Liver (tissue), 9 donors: ENCODE results near the gene OR5T3. TPM values are rescaled to one million over a fixed set of nuclear protein-coding genes. Genes with fewer than 3 reads are reported as not detected.
"Not testable (repeated sequence)": the region's sequence is repeated elsewhere in the genome, so short reads cannot be mapped to it uniquely, and the experiment has no call there.

ENCODE experiments used
- DNase-seq: peaks from one replicate; pipeline ENCODE4 v3.0.0-alpha.2; 2017; ENCODE audit warnings: low spot score
- H3K27ac ChIP-seq, 2 donors: one replicate each; pipeline ENCODE4 v1.7.0; 2013; ENCODE audit warnings: inconsistent platforms in 2 of 2, low read length in 2 of 2, control low read depth in 1 of 2, low read depth in 1 of 2, mild to moderate bottlenecking in 1 of 2
- H3K27me3 ChIP-seq, 4 donors: one replicate each; pipeline versions ENCODE4 v1.6.1 to v1.7.0; 2013; ENCODE audit warnings: low read length in 3 of 4, inconsistent platforms in 1 of 4, mild to moderate bottlenecking in 1 of 4, moderate library complexity in 1 of 4; ENCODE audit not compliant: control insufficient read depth in 4 of 4, insufficient read depth in 4 of 4
- H3K36me3 ChIP-seq, 4 donors: one replicate each; pipeline versions ENCODE4 v1.6.1 to v1.7.0; 2013; ENCODE audit warnings: low read length in 3 of 4, mild to moderate bottlenecking in 3 of 4, low read depth in 1 of 4, moderate library complexity in 1 of 4; ENCODE audit not compliant: control insufficient read depth in 4 of 4, insufficient read depth in 3 of 4
- H3K4me1 ChIP-seq, 4 donors: one replicate each; pipeline versions ENCODE4 v1.6.1 to v1.7.0; 2013; ENCODE audit warnings: low read length in 3 of 4, mild to moderate bottlenecking in 3 of 4, moderate library complexity in 1 of 4; ENCODE audit not compliant: control insufficient read depth in 4 of 4, insufficient read depth in 4 of 4
- H3K4me3 ChIP-seq, 3 donors: one replicate each; pipeline versions ENCODE4 v1.6.1 to v1.7.0; 2013; ENCODE audit warnings: low read length in 3 of 3, control low read depth in 1 of 3, low read depth in 1 of 3, mild to moderate bottlenecking in 1 of 3
- H3K9ac ChIP-seq, 2 donors: one replicate each; pipeline ENCODE4 v1.7.0; 2013; ENCODE audit warnings: low read length in 2 of 2, mild to moderate bottlenecking in 2 of 2, moderate library complexity in 2 of 2, control low read depth in 1 of 2, low read depth in 1 of 2
- H3K9me3 ChIP-seq, 4 donors: one replicate each; pipeline versions ENCODE4 v1.6.1 to v1.7.0; 2013; ENCODE audit warnings: low read length in 3 of 4; ENCODE audit not compliant: control insufficient read depth in 4 of 4
- EGR1 ChIP-seq, 2 donors: IDR thresholded peaks; 2 replicates each; pipeline ENCODE4 v1.6.1; 2016 to 2018; ENCODE audit warnings: antibody characterized with exemption in 2 of 2, low read depth in 2 of 2
- FOXA1 ChIP-seq: IDR thresholded peaks from 2 replicates; pipeline ENCODE4 v1.6.1; 2016; ENCODE audit warnings: antibody characterized with exemption
- FOXA2 ChIP-seq: IDR thresholded peaks from 2 replicates; pipeline ENCODE4 v1.6.1; 2016; ENCODE audit warnings: antibody characterized with exemption
- HNF4A ChIP-seq, 2 donors: conservative IDR thresholded peaks; 2 replicates each; pipeline ENCODE4 v1.6.1; 2016; ENCODE audit warnings: antibody characterized with exemption in 2 of 2, mild to moderate bottlenecking in 2 of 2
- HNF4G ChIP-seq: IDR thresholded peaks from 2 replicates; pipeline ENCODE4 v1.6.1; 2016; ENCODE audit warnings: antibody characterized with exemption
- JUND ChIP-seq, 2 donors: IDR thresholded peaks; 2 replicates each; pipeline ENCODE4 v1.6.1; 2016; ENCODE audit warnings: antibody characterized with exemption in 2 of 2
- NR2F2 ChIP-seq: IDR thresholded peaks from 2 replicates; pipeline ENCODE4 v1.6.1; 2016; ENCODE audit warnings: antibody characterized with exemption
- RAD21 ChIP-seq, 2 donors: IDR thresholded peaks; 2 replicates each; pipeline ENCODE4 v1.6.1; 2016; ENCODE audit warnings: antibody characterized with exemption in 2 of 2, mild to moderate bottlenecking in 2 of 2
- RXRA ChIP-seq, 2 donors: IDR thresholded peaks; 2 replicates each; pipeline ENCODE4 v1.6.1; 2017 to 2018; ENCODE audit warnings: antibody characterized with exemption in 2 of 2, mild to moderate bottlenecking in 1 of 2
- SP1 ChIP-seq: IDR thresholded peaks from 2 replicates; pipeline ENCODE4 v1.6.1; 2018; ENCODE audit warnings: antibody characterized with exemption, mild to moderate bottlenecking
- TAF1 ChIP-seq: conservative IDR thresholded peaks from 2 replicates; pipeline ENCODE4 v1.6.1; 2016; ENCODE audit warnings: antibody characterized with exemption, mild to moderate bottlenecking
- YY1 ChIP-seq: IDR thresholded peaks from 2 replicates; pipeline ENCODE4 v1.6.1; 2016; ENCODE audit warnings: antibody characterized with exemption, mild to moderate bottlenecking
- ZBTB33 ChIP-seq: IDR thresholded peaks from 2 replicates; pipeline ENCODE4 v1.6.1; 2016; ENCODE audit warnings: antibody characterized with exemption
- WGBS: extraction: QIAGEN DNeasy Blood & Tissue Kit; methylation state at CpG from one replicate; pipeline ENCODE4 v1.1.7; 2013; 5-methylcytosine and 5-hydroxymethylcytosine counted together
- polyA plus RNA-seq, 2 donors: library from polyadenylated mRNA; stranded (reverse) in 1 of 2; unstranded in 1 of 2; fragments of 200-250 nt in 1 of 2; fragments of >200 nt in 1 of 2; fragmentation: Nextera tagmentation in 1 of 2; extraction: Ambion mirVana in 1 of 2; gene quantifications; one replicate each; pipeline versions ENCODE4 v1.2.1 to v1.2.3, GENCODE V29; 2013 to 2015
- total RNA-seq, 2 donors: library from RNA; depleted of rRNA; stranded (reverse); fragments of >200 nt; gene quantifications; one replicate each; pipeline ENCODE4 v1.2.3, GENCODE V29; 2014
- TF ChIP-seq, protein P1 (sequence below): IDR thresholded peaks from 2 replicates; pipeline ENCODE4 v1.6.1; 2016; ENCODE audit warnings: antibody characterized with exemption
- TF ChIP-seq, protein P2 (sequence below): IDR thresholded peaks from 2 replicates; pipeline ENCODE4 v1.6.1; 2016; ENCODE audit warnings: antibody characterized with exemption
- TF ChIP-seq, protein P3 (sequence below): IDR thresholded peaks from 2 replicates; pipeline ENCODE4 v1.6.1; 2016; ENCODE audit warnings: antibody characterized with exemption, mild to moderate bottlenecking
- donor health status: healthy.
- donor health status: healthy.
- donor health status: healthy.
- donor health status: healthy.
- donor health status: healthy.

Gene OR5T3
- total and polyA plus RNA-seq, 4 donors = not detected

- TF ChIP-seq EGR1 (IDR thresholded peaks at IDR 0.05; ENCODE audit: low read depth in 2 of 2) (no peak), HNF4G (no peak), ZBTB33 (no peak), RAD21 (IDR thresholded peaks at IDR 0.05) (no peak), FOXA2 (no peak), SP1 (no peak)
- TF ChIP-seq, protein P1, sequence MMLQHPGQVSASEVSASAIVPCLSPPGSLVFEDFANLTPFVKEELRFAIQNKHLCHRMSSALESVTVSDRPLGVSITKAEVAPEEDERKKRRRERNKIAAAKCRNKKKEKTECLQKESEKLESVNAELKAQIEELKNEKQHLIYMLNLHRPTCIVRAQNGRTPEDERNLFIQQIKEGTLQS = no peak
- H3K27ac ChIP-seq = no peak overlapping the region
- H3K4me1 ChIP-seq = no peaks in the 10 kb centered on the region
- H3K4me3 ChIP-seq = no peak overlapping the region
- no peak overlapping the region for H3K9ac ChIP-seq
- DNase-seq = no peak
- H3K9me3 ChIP-seq = no peaks in the 10 kb centered on the region
- no peaks in the 10 kb centered on the region for H3K36me3 ChIP-seq
- 41% methylated on average over 1 of the region's 1 CpG for WGBS
- H3K27me3 ChIP-seq = no peaks in the 10 kb centered on the region
Measured at GRCh38 chr11:56207790-56208189, 44.3 kb upstream of the OR5T3 start.

DNA sequence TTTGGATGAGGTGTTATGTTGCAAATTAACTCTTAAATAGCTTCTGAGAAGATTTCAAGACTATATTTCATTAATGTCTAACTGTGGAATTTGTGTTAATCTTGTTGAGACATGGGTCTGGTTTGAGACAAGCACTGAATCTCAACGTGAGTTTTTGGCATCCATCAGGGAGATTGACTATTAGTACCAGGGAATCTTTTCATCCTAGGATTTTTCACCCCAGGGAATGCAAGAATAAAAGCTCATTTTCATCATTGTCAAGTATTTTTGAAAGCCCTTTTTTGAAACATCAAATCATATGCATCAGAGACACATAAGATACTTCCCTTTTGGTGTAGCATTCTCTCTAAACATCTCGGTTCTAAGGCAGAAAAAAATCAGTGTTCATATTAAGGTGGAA lies 37.5 kb upstream of the OR5T3 start:
- Histone ChIP-seq H3K4me1 (no peaks in the 10 kb centered on the region), H3K9ac (no peak overlapping the region), H3K36me3 (no peaks in the 10 kb centered on the region), H3K27me3 (no peaks in the 10 kb centered on the region), H3K4me3 (no peak overlapping the region), H3K27ac (no peak overlapping the region), H3K9me3 (peaks cover 0 to 2% (median 0%) of the 10 kb centered on the region in 4 donors)
- no peak for TF ChIP-seq FOXA1
- TF ChIP-seq HNF4A (conservative IDR thresholded peaks at IDR 0.05) = no peak
- TF ChIP-seq, protein P2, sequence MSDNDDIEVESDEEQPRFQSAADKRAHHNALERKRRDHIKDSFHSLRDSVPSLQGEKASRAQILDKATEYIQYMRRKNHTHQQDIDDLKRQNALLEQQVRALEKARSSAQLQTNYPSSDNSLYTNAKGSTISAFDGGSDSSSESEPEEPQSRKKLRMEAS = no peak
- no peak for TF ChIP-seq FOXA2
- TF ChIP-seq, protein P1 = no peak
- TF ChIP-seq ZBTB33 = no peak
- TF ChIP-seq RXRA (IDR thresholded peaks at IDR 0.05) = no peak
- TF ChIP-seq NR2F2 = no peak
- TF ChIP-seq TAF1 = no peak
- TF ChIP-seq, protein P3, sequence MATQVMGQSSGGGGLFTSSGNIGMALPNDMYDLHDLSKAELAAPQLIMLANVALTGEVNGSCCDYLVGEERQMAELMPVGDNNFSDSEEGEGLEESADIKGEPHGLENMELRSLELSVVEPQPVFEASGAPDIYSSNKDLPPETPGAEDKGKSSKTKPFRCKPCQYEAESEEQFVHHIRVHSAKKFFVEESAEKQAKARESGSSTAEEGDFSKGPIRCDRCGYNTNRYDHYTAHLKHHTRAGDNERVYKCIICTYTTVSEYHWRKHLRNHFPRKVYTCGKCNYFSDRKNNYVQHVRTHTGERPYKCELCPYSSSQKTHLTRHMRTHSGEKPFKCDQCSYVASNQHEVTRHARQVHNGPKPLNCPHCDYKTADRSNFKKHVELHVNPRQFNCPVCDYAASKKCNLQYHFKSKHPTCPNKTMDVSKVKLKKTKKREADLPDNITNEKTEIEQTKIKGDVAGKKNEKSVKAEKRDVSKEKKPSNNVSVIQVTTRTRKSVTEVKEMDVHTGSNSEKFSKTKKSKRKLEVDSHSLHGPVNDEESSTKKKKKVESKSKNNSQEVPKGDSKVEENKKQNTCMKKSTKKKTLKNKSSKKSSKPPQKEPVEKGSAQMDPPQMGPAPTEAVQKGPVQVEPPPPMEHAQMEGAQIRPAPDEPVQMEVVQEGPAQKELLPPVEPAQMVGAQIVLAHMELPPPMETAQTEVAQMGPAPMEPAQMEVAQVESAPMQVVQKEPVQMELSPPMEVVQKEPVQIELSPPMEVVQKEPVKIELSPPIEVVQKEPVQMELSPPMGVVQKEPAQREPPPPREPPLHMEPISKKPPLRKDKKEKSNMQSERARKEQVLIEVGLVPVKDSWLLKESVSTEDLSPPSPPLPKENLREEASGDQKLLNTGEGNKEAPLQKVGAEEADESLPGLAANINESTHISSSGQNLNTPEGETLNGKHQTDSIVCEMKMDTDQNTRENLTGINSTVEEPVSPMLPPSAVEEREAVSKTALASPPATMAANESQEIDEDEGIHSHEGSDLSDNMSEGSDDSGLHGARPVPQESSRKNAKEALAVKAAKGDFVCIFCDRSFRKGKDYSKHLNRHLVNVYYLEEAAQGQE = no peak
- TF ChIP-seq JUND (IDR thresholded peaks at IDR 0.05) = no peak
- TF ChIP-seq EGR1 (IDR thresholded peaks at IDR 0.05; ENCODE audit: low read depth in 2 of 2) = no peak
- no peak for TF ChIP-seq SP1
- no peak for TF ChIP-seq YY1
- TF ChIP-seq HNF4G = no peak
- no peak for DNase-seq
- WGBS = 57% methylated on average over 2 of the region's 2 CpGs

GRCh38 chr11:56219735-56220134 lies 32.3 kb upstream of the OR5T3 start:
- H3K9ac ChIP-seq, DNase-seq, H3K4me1 ChIP-seq, H3K36me3 ChIP-seq, H3K27ac ChIP-seq, H3K27me3 ChIP-seq, H3K4me3 ChIP-seq, H3K9me3 ChIP-seq: not testable (repeated sequence)
- WGBS = 73% methylated on average over 5 of the region's 5 CpGs
